SU-DHL-6 (cell line): Measurements from ENCODE around the gene SHOC2.

ENCODE experiments used
- H2AFZ ChIP-seq: fragments of 200-600 bp; sonication (generic); 2 replicates; pipeline ENCODE4 v1.6.1; 2014; ENCODE audit warnings: low read depth, mild to moderate bottlenecking, moderate library complexity, mixed read lengths, antibody characterized with exemption, low read length; ENCODE audit not compliant: severe bottlenecking
- H3F3A ChIP-seq: fragments of 200-600 bp; shearing (Covaris generic); 2 replicates; pipeline ENCODE4 v1.6.0; 2016; ENCODE audit warnings: antibody characterized with exemption, mild to moderate bottlenecking; ENCODE audit not compliant: insufficient read depth
- H3K27ac ChIP-seq: fragments of 200-600 bp; sonication (generic); 2 replicates; pipeline ENCODE4 v1.5.1; 2016; ENCODE audit warnings: low read depth, mild to moderate bottlenecking, low read length, moderate library complexity, mixed read lengths
- H3K27me3 ChIP-seq: fragments of 200-600 bp; sonication (generic), shearing (Covaris generic); 2 replicates; pipeline ENCODE4 v1.6.0; 2014; ENCODE audit warnings: mild to moderate bottlenecking, low read length
- H3K36me3 ChIP-seq: fragments of 200-600 bp; sonication (generic); 2 replicates; pipeline ENCODE4 v1.6.1; 2014; ENCODE audit warnings: mild to moderate bottlenecking, low read length, mixed read lengths
- H3K4me2 ChIP-seq: fragments of 300-600, 200-600 bp; shearing (Covaris generic), sonication (generic); 2 replicates; pipeline ENCODE4 v1.6.0; 2014; ENCODE audit warnings: low read length, low read depth, mild to moderate bottlenecking; ENCODE audit not compliant: poor library complexity, severe bottlenecking
- H3K4me3 ChIP-seq: fragments of 200-600 bp; sonication (generic); 2 replicates; pipeline ENCODE4 v1.5.1; 2014; ENCODE audit warnings: antibody characterized with exemption, low read length, mild to moderate bottlenecking, mixed read lengths; ENCODE audit not compliant: insufficient read depth, poor library complexity, severe bottlenecking
- H3K79me2 ChIP-seq: fragments of 200-600 bp; sonication (generic); 2 replicates; pipeline ENCODE4 v1.6.1; 2014; ENCODE audit warnings: mild to moderate bottlenecking, low read length, moderate library complexity; ENCODE audit not compliant: insufficient read depth
- H3K9ac ChIP-seq: fragments of 200-600 bp; sonication (generic); 2 replicates; pipeline ENCODE4 v1.7.0; 2014; ENCODE audit warnings: mild to moderate bottlenecking, low read length
- H3K9me2 ChIP-seq: fragments of 200-600 bp; sonication (generic); replicated peaks from 2 replicates; pipeline ENCODE4 v1.6.1; 2014; ENCODE audit warnings: low read length; ENCODE audit not compliant: insufficient read depth
- H3K9me3 ChIP-seq: fragments of 200-600 bp; sonication (generic); 2 replicates; pipeline ENCODE4 v1.6.1; 2014; ENCODE audit warnings: low read length, mixed read lengths; ENCODE audit not compliant: insufficient read depth
- H4K20me1 ChIP-seq: fragments of 200-600 bp; sonication (generic); 2 replicates; pipeline ENCODE4 v1.6.1; 2014; ENCODE audit warnings: low read depth, mild to moderate bottlenecking, antibody characterized with exemption, low read length, moderate library complexity, mixed read lengths
- EZH2phosphoT487 ChIP-seq: fragments of 200-600 bp; sonication (generic), shearing (Covaris generic); conservative IDR thresholded peaks from 2 replicates; pipeline ENCODE4 v1.6.1; 2018; ENCODE audit warnings: mild to moderate bottlenecking, antibody characterized with exemption, low read length, moderate library complexity, mixed read lengths
- TF ChIP-seq, protein P1 (sequence below): fragments of 200-600 bp; sonication (generic); IDR thresholded peaks from one replicate; pipeline ENCODE4 v1.5.1; 2017; ENCODE audit warnings: antibody characterized with exemption, mild to moderate bottlenecking, low read length, moderate library complexity; ENCODE audit not compliant: insufficient read depth, poor library complexity, severe bottlenecking

SHOC2 gene

DNA sequence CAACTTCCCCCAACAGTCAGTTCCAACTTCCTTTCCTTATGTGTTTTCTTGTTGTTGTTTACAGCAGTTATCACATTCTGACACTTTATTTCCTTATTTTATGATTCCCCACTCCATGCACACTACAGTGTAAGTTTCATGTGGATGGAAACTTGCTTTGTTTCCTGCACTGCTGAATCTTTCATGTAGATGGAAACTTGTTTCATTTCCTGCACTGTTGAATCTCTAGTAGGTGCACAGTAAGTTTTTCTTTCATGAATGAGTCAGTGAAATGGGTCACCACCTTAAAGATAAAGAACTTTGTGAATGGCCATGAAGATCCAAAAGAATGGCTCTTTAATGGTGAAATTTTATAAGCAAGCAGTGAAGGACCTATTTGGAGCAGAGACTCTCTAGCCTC, 61.4 kb downstream of the SHOC2 start:
- Histone ChIP-seq H3K4me3 (no peak overlapping the region), H3K9me3 (no peaks in the 10 kb centered on the region), H4K20me1 (peaks cover 21% of the 10 kb centered on the region; the same call in 1 of the 2 replicates), H3K9ac (no peak overlapping the region), H2AFZ (no peak overlapping the region), H3K79me2 (peaks cover 91% of the 10 kb centered on the region), H3K4me2 (no peak overlapping the region), H3K36me3 (peaks cover 13% of the 10 kb centered on the region), H3F3A (0 out of 2 replicates have a peak, but pooled peaks cover 6% of the 10 kb centered on the region), H3K27ac (no peak overlapping the region), H3K9me2 (no peaks in the 10 kb centered on the region), H3K27me3 (no peaks in the 10 kb centered on the region)
- TF ChIP-seq, protein P1, sequence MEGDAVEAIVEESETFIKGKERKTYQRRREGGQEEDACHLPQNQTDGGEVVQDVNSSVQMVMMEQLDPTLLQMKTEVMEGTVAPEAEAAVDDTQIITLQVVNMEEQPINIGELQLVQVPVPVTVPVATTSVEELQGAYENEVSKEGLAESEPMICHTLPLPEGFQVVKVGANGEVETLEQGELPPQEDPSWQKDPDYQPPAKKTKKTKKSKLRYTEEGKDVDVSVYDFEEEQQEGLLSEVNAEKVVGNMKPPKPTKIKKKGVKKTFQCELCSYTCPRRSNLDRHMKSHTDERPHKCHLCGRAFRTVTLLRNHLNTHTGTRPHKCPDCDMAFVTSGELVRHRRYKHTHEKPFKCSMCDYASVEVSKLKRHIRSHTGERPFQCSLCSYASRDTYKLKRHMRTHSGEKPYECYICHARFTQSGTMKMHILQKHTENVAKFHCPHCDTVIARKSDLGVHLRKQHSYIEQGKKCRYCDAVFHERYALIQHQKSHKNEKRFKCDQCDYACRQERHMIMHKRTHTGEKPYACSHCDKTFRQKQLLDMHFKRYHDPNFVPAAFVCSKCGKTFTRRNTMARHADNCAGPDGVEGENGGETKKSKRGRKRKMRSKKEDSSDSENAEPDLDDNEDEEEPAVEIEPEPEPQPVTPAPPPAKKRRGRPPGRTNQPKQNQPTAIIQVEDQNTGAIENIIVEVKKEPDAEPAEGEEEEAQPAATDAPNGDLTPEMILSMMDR = no peak
- TF ChIP-seq EZH2phosphoT487 = no peak

GRCh38 chr10:110983466-110983865, 64.1 kb downstream of the SHOC2 start:
- TF ChIP-seq, protein P1 = no peak
- TF ChIP-seq EZH2phosphoT487 = no peak
- no peak overlapping the region for H2AFZ ChIP-seq
- H3K4me2 ChIP-seq = no peak overlapping the region
- H3K4me3 ChIP-seq = no peak overlapping the region
- no peak overlapping the region for H3K27ac ChIP-seq
- peaks cover 10% of the 10 kb centered on the region; the same call in 1 of the 2 replicates for H3F3A ChIP-seq
- peaks cover 87% of the 10 kb centered on the region for H3K79me2 ChIP-seq
- peaks cover 31% of the 10 kb centered on the region for H3K36me3 ChIP-seq
- no peaks in the 10 kb centered on the region for H3K9me2 ChIP-seq
- H3K9ac ChIP-seq = no peak overlapping the region
- peaks cover 29% of the 10 kb centered on the region; the same call in 1 of the 2 replicates for H4K20me1 ChIP-seq
- no peaks in the 10 kb centered on the region for H3K9me3 ChIP-seq
- H3K27me3 ChIP-seq = no peaks in the 10 kb centered on the region

DNA sequence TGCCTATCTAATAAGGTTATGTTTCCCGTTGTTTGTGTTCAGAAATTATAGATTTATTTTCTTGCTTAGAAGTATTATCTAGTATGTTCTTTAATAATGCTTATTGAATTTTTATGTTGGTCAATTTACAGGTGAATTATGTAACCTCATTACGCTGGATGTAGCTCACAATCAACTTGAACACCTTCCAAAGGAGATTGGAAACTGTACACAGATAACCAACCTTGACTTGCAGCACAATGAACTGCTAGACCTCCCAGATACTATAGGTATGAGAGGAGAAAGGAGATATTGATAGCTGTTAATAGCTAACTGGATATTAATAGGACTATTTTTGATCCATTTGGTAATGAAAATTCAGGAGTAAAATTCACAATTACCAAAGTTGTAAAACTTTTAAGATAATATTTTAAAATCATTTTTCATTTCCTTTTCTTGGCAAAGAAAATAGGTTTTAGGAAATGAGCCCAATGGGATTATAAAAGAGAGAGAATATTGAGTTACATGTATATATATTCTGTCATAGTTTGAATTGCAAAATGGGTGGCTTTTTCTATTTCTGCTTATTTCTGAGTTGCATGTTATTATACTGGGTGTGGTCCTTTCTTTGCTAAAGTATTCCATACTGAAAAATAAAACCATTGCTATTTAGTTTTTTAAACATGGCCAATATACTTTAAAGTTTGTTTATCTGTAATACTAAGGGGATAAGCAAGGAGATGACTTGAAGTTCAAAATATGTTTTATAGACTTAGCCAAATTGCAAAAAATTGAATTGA, 66.3 kb downstream of the SHOC2 start:
- H4K20me1 ChIP-seq = peaks cover 29% of the 10 kb centered on the region; the same call in 1 of the 2 replicates
- H3K79me2 ChIP-seq = peaks cover 79% of the 10 kb centered on the region
- H3F3A ChIP-seq = peaks cover 7% of the 10 kb centered on the region; the same call in 1 of the 2 replicates

More for the DNA sequence above, 66.3 kb downstream of the SHOC2 start:
- Histone ChIP-seq H3K4me2 (no peak overlapping the region), H3K4me3 (no peak overlapping the region), H3K9ac (no peak overlapping the region), H3K27ac (no peak overlapping the region), H2AFZ (no peak overlapping the region), H3K36me3 (peaks cover 33% of the 10 kb centered on the region), H3K27me3 (no peaks in the 10 kb centered on the region), H3K9me2 (no peaks in the 10 kb centered on the region), H3K9me3 (no peaks in the 10 kb centered on the region)
- TF ChIP-seq EZH2phosphoT487 = no peak
- TF ChIP-seq, protein P1 = no peak
